ENCODE results near the gene XIRP2.
"Not testable (repeated sequence)": the region's sequence is repeated elsewhere in the genome, so short reads cannot be mapped to it uniquely, and the experiment has no call there.

The XIRP2 gene

GRCh38 chr2:166934817-166935216, 46.5 kb downstream of the XIRP2 start:
- DNase-seq, result no peak

GRCh38 chr2:166942377-166942776, 54.1 kb downstream of the XIRP2 start:
- DNase-seq, result no peak

- no peak for DNase-seq
These were observed 56.6 kb downstream of the XIRP2 start for GRCh38 chr2:166944909-166945308.

GRCh38 chr2:166957686-166958085, 69.4 kb downstream of the XIRP2 start:
- no peak for DNase-seq

GRCh38 chr2:166958986-166959481, 70.8 kb downstream of the XIRP2 start:
- DNase-seq, result no peak

- no peak for DNase-seq
These were observed 71.3 kb downstream of the XIRP2 start for GRCh38 chr2:166959556-166959955.

- DNase-seq, result no peak
These were observed 72.5 kb downstream of the XIRP2 start for GRCh38 chr2:166960702-166961270.

GRCh38 chr2:166961933-166962332, 73.7 kb downstream of the XIRP2 start:
- no peak for DNase-seq

- no peak for DNase-seq
These were observed 81.2 kb downstream of the XIRP2 start for GRCh38 chr2:166969486-166969885.

- no peak for DNase-seq
These were observed 83.7 kb downstream of the XIRP2 start for GRCh38 chr2:166972002-166972401.

- DNase-seq, result no peak
These were observed 84.1 kb downstream of the XIRP2 start for GRCh38 chr2:166972418-166972817.

GRCh38 chr2:166984188-166984587, 95.9 kb downstream of the XIRP2 start:
- no peak for DNase-seq

- DNase-seq, result no peak
These were observed 96.5 kb downstream of the XIRP2 start for GRCh38 chr2:166984797-166985196.

- no peak for DNase-seq
These were observed 106.5 kb downstream of the XIRP2 start for GRCh38 chr2:166994588-166995336.

GRCh38 chr2:166996465-166996864, 108.2 kb downstream of the XIRP2 start:
- DNase-seq, result no peak

- no peak for DNase-seq
These were observed 112.9 kb downstream of the XIRP2 start for GRCh38 chr2:167001165-167001564.

- no peak for DNase-seq
These were observed 116.8 kb downstream of the XIRP2 start for GRCh38 chr2:167005096-167005495.

GRCh38 chr2:167013227-167013626, 124.9 kb downstream of the XIRP2 start:
- DNase-seq, result no peak

- no peak for DNase-seq
These were observed 127.5 kb downstream of the XIRP2 start for GRCh38 chr2:167015806-167016205.

GRCh38 chr2:167017021-167017420, 128.7 kb downstream of the XIRP2 start:
- DNase-seq, result no peak

GRCh38 chr2:167018590-167018989, 130.3 kb downstream of the XIRP2 start:
- DNase-seq, result no peak

- no peak for DNase-seq
These were observed 140.2 kb downstream of the XIRP2 start for GRCh38 chr2:167028503-167028902.

GRCh38 chr2:167034976-167035375, 146.7 kb downstream of the XIRP2 start:
- not testable (repeated sequence) for DNase-seq

- DNase-seq, result no peak
These were observed 160.5 kb downstream of the XIRP2 start for GRCh38 chr2:167048829-167049228.

- DNase-seq, result no peak
These were observed 161.4 kb downstream of the XIRP2 start for GRCh38 chr2:167049659-167050058.
